HCT116 (cell line): ENCODE data around the gene IPP. TPM values are rescaled to one million over a fixed set of nuclear protein-coding genes. Genes with fewer than 3 reads are reported as not detected.

Experiments used
- ATAC-seq: fragments of 200-7000 bp; cut with Tn5 transposase; 2 replicates; pipeline ENCODE4 v1.9.1; 2020; ENCODE audit warnings: mild to moderate bottlenecking, moderate library complexity
- BruUV-seq: library from RNA; stranded (reverse); fragments of 400-500 nt; replicated peaks from 2 replicates; lab custom pipeline; 2021; lab: Mats Ljungman, UMichigan
- CTCF ChIA-PET: fragments of 300-600 bp; sonication (Branson Sonifier 250); formaldehyde crosslinking; loops from one replicate; lab custom pipeline; 2021; ENCODE audit warnings: antibody characterized with exemption; lab: Charles Lee
- POLR2A ChIA-PET: fragments of 300-600, 350-600 bp; sonication (Branson Sonifier 250); formaldehyde crosslinking; loops from one replicate; lab custom pipeline; 2021; ENCODE audit warnings: antibody characterized with exemption; lab: Charles Lee
- RAD21 ChIA-PET, 2 experiments: fragments of 300-600 bp; sonication (Branson Sonifier 250); formaldehyde crosslinking; loops; one replicate each; lab custom pipeline; 2023; ENCODE audit warnings: low total read pairs in 2 of 2; ENCODE audit not compliant: uncharacterized antibody in 2 of 2, unreplicated experiment in 2 of 2, low non-redundant PET in 1 of 2; lab: Charles Lee
- DNase-seq: peaks from one replicate; pipeline ENCODE4 v3.0.0-alpha.2; 2010; ENCODE audit warnings: low read depth, low spot score
- H2AFZ ChIP-seq: fragments of 200-600 bp; shearing (Covaris generic), sonication (generic); 2 replicates; pipeline ENCODE4 v1.6.1; 2017; ENCODE audit warnings: low read depth, mixed run types, mixed read lengths, antibody characterized with exemption, low read length; ENCODE audit not compliant: poor library complexity, severe bottlenecking
- H3K27ac ChIP-seq: 2 replicates; pipeline ENCODE4 v1.5.1; 2012; ENCODE audit warnings: low read depth, low read length
- H3K27me3 ChIP-seq: fragments of 200-600 bp; sonication (generic); 2 replicates; pipeline ENCODE4 v1.6.1; 2016; ENCODE audit warnings: mixed run types, low read length, mixed read lengths; ENCODE audit not compliant: insufficient read depth
- H3K36me3 ChIP-seq, 2 experiments: fragments of 200-500 bp in 1 of 2; fragments of 200-600 bp in 1 of 2; sonication (Bioruptor generic) in 1 of 2; sonication (generic) in 1 of 2; 2 replicates each; pipeline versions ENCODE4 v1.5.1 to v1.6.1; 2014 to 2016; ENCODE audit warnings: low read length in 2 of 2, inconsistent platforms in 1 of 2, mixed read lengths in 1 of 2, mixed run types in 1 of 2; ENCODE audit not compliant: insufficient read depth in 2 of 2, control insufficient read depth in 1 of 2
- H3K4me1 ChIP-seq, 2 experiments: fragments of 200-600 bp in 1 of 2; sonication (generic) in 1 of 2; 2 replicates each; pipeline versions ENCODE4 v1.5.1 to v1.6.1; 2012 to 2017; ENCODE audit warnings: low read length in 2 of 2, inconsistent platforms in 1 of 2, mild to moderate bottlenecking in 1 of 2, mixed read lengths in 1 of 2, mixed run types in 1 of 2, moderate library complexity in 1 of 2; ENCODE audit not compliant: insufficient read depth in 2 of 2, control insufficient read depth in 1 of 2
- H3K4me2 ChIP-seq: fragments of 200-600 bp; sonication (generic); 2 replicates; pipeline ENCODE4 v1.6.1; 2017; ENCODE audit warnings: mixed run types, low read length, mixed read lengths
- H3K4me3 ChIP-seq, 2 experiments: fragments of 200-600 bp in 1 of 2; sonication (generic) in 1 of 2; replicated peaks in 1 of 2; 2 replicates each; pipeline ENCODE4 v1.5.1; 2011 to 2016; ENCODE audit warnings: low read length in 2 of 2, control low read depth in 1 of 2, low read depth in 1 of 2, mild to moderate bottlenecking in 1 of 2, mixed read lengths in 1 of 2, mixed run types in 1 of 2
- H3K79me2 ChIP-seq: fragments of 200-600 bp; sonication (generic); 2 replicates; pipeline ENCODE4 v1.6.1; 2017; ENCODE audit warnings: mild to moderate bottlenecking, mixed run types, low read length, moderate library complexity, mixed read lengths; ENCODE audit not compliant: insufficient read depth
- H3K9ac ChIP-seq: fragments of 200-600 bp; sonication (generic); 2 replicates; pipeline ENCODE4 v1.6.1; 2016; ENCODE audit warnings: low read length, mixed read lengths
- H3K9me2 ChIP-seq: fragments of 200-600 bp; sonication (generic), shearing (Covaris generic); 2 replicates; pipeline ENCODE4 v1.6.1; 2017; ENCODE audit warnings: mixed run types, mild to moderate bottlenecking, moderate library complexity; ENCODE audit not compliant: insufficient read depth
- H3K9me3 ChIP-seq, 2 experiments: fragments of 200-500 bp in 1 of 2; fragments of 200-600 bp in 1 of 2; sonication (Bioruptor generic) in 1 of 2; sonication (generic) in 1 of 2; 2 replicates each; pipeline ENCODE4 v1.6.1; 2014 to 2017; ENCODE audit warnings: low read length in 2 of 2, mixed read lengths in 2 of 2, inconsistent platforms in 1 of 2, low read depth in 1 of 2, mild to moderate bottlenecking in 1 of 2, mixed run types in 1 of 2, moderate library complexity in 1 of 2; ENCODE audit not compliant: control insufficient read depth in 1 of 2, insufficient read depth in 1 of 2
- H4K20me1 ChIP-seq: fragments of 200-600 bp; sonication (generic), shearing (Covaris generic); 2 replicates; pipeline ENCODE4 v1.6.1; 2017; ENCODE audit warnings: mixed run types, mild to moderate bottlenecking, moderate library complexity; ENCODE audit not compliant: insufficient read depth
- ATF3 ChIP-seq: IDR thresholded peaks from 2 replicates; pipeline ENCODE4 v1.6.1; 2012
- CBX3 ChIP-seq: IDR thresholded peaks from 2 replicates; pipeline ENCODE4 v1.6.1; 2012; ENCODE audit warnings: low read depth
- CTCF ChIP-seq, 3 experiments: fragments of 200-600 bp in 1 of 3; sonication (generic) in 1 of 3; IDR thresholded peaks in 2 of 3; conservative IDR thresholded peaks in 1 of 3; 2 replicates each; pipeline ENCODE4 v1.5.1; 2012 to 2017; ENCODE audit warnings: low read depth in 2 of 3, low read length in 2 of 3, antibody characterized with exemption in 1 of 3, borderline replicate concordance in 1 of 3, control low read depth in 1 of 3, mild to moderate bottlenecking in 1 of 3, mixed read lengths in 1 of 3, mixed run types in 1 of 3, moderate library complexity in 1 of 3; ENCODE audit not compliant: insufficient read depth in 1 of 3
- ELF1 ChIP-seq: IDR thresholded peaks from 2 replicates; pipeline ENCODE4 v1.6.1; 2012; ENCODE audit warnings: low read depth, borderline replicate concordance
- JUND ChIP-seq: IDR thresholded peaks from 2 replicates; pipeline ENCODE4 v1.6.1; 2012
- POLR2A ChIP-seq: IDR thresholded peaks from 2 replicates; pipeline ENCODE4 v1.7.0; 2011; ENCODE audit warnings: borderline replicate concordance; ENCODE audit not compliant: insufficient read depth, insufficient read length; ENCODE audit errors: extremely low read depth
- REST ChIP-seq: IDR thresholded peaks from 2 replicates; pipeline ENCODE4 v1.6.1; 2012; ENCODE audit warnings: low read depth
- SIN3A ChIP-seq: IDR thresholded peaks from 2 replicates; pipeline ENCODE4 v1.6.1; 2012; ENCODE audit warnings: low read depth
- SP1 ChIP-seq: IDR thresholded peaks from 2 replicates; pipeline ENCODE4 v1.6.1; 2012; ENCODE audit warnings: low read depth
- SRF ChIP-seq: IDR thresholded peaks from 2 replicates; pipeline ENCODE4 v1.6.1; 2012; ENCODE audit warnings: low read depth
- ZBTB33 ChIP-seq: IDR thresholded peaks from 2 replicates; pipeline ENCODE4 v1.6.1; 2011; ENCODE audit warnings: mild to moderate bottlenecking, low read length, moderate library complexity; ENCODE audit not compliant: insufficient replicate concordance; ENCODE audit errors: extremely low read depth
- ZNF274 ChIP-seq: fragments of 200-500 bp; sonication (Bioruptor generic); IDR thresholded peaks from 2 replicates; pipeline ENCODE4 v1.6.1; 2014; ENCODE audit warnings: mild to moderate bottlenecking, low read depth, low read length, inconsistent platforms
- intact Hi-C: fragments of 100-400 bp; cut with micrococcal nuclease; formaldehyde crosslinking; loops from 2 replicates; pipeline ENCODE4 v1.10.0; 2022
- total RNA-seq: library from RNA; stranded (reverse); gene quantifications from one replicate; pipeline ENCODE4 v1.2.1, GENCODE V29; 2021; ENCODE audit not compliant: unreplicated experiment

Gene IPP
- total RNA-seq, 1 experiment from 2014 or later = 13.8 TPM

- intact Hi-C loops = no loop called here
- no peaks in the 10 kb centered on the region for H3K36me3 ChIP-seq
- H4K20me1 ChIP-seq = no peaks in the 10 kb centered on the region
- no peaks in the 10 kb centered on the region for H3K9me2 ChIP-seq
- DNase-seq (no peak), ATAC-seq (0 out of 2 replicates have a peak, but pooled peaks have one; percentile 27)
- no peak for TF ChIP-seq CBX3
- no peak for TF ChIP-seq SRF
- TF ChIP-seq ELF1 = no peak
- TF ChIP-seq ATF3 = no peak
- no peak for TF ChIP-seq CTCF (IDR thresholded peaks at IDR 0.05 in 2 of 3, conservative IDR thresholded peaks at IDR 0.05 in 1 of 3; ENCODE audit: borderline replicate concordance in 1 of 3, insufficient read depth in 1 of 3, low read depth in 2 of 3, low read length in 2 of 3)
- TF ChIP-seq JUND = no peak
- TF ChIP-seq SIN3A = no peak
- TF ChIP-seq POLR2A = no peak
- TF ChIP-seq ZNF274 = no peak
- no peak for TF ChIP-seq SP1
- no peak for TF ChIP-seq ZBTB33
- TF ChIP-seq REST = no peak
- no peak overlapping the region for H3K9ac ChIP-seq
- BruUV-seq = no TSS peak
- H2AFZ ChIP-seq = peak overlapping the region; percentile 79
- H3K9me3 ChIP-seq = no peaks in the 10 kb centered on the region
- peaks cover 0 to 5% of the 10 kb centered on the region in 2 experiments; a peak in 2 of 4 replicates for H3K4me1 ChIP-seq
- POLR2A ChIA-PET = interaction anchor here (0.6 kb wide), 1 partner anchor 89 kb away, joined by 3 read pairs; no protein-coding TSS in a partner anchor
- CTCF ChIA-PET = no interaction called here
- H3K79me2 ChIP-seq = no peaks in the 10 kb centered on the region
- RAD21 ChIA-PET = no interaction called here
- H3K4me3 ChIP-seq = no peak overlapping the region
- no peak overlapping the region for H3K4me2 ChIP-seq
- no peak overlapping the region for H3K27ac ChIP-seq
- no peaks in the 10 kb centered on the region for H3K27me3 ChIP-seq
Measured at GRCh38 chr1:45769261-45769932, 18.9 kb upstream of the IPP start.
